Endodermal cell (in vitro differentiated cells): ENCODE data around the gene CACNA1S. TPM values are rescaled to one million over a fixed set of nuclear protein-coding genes. Genes with fewer than 3 reads are reported as not detected.

Experiments used
- DNase-seq: peaks from one replicate; pipeline ENCODE4 v3.0.0-alpha.2; 2017
- H3K27ac ChIP-seq: 2 replicates; pipeline ENCODE4 v1.5.1; 2013; ENCODE audit warnings: mild to moderate bottlenecking, low read depth, low read length, moderate library complexity
- H3K27me3 ChIP-seq: 2 replicates; pipeline ENCODE4 v1.6.1; 2013; ENCODE audit warnings: mild to moderate bottlenecking, low read length, moderate library complexity; ENCODE audit not compliant: insufficient read depth, control insufficient read depth, poor library complexity, severe bottlenecking
- H3K36me3 ChIP-seq: 2 replicates; pipeline ENCODE4 v1.7.0; 2013; ENCODE audit warnings: mild to moderate bottlenecking, low read length, moderate library complexity; ENCODE audit not compliant: control insufficient read depth, insufficient read depth
- H3K4me1 ChIP-seq: one replicate; pipeline ENCODE4 v1.7.0; 2013; ENCODE audit warnings: low read length; ENCODE audit not compliant: control insufficient read depth, insufficient read depth
- H3K4me3 ChIP-seq: 2 replicates; pipeline ENCODE4 v1.5.1; 2013; ENCODE audit warnings: mild to moderate bottlenecking, low read length, moderate library complexity
- H3K9ac ChIP-seq: 2 replicates; pipeline ENCODE4 v1.6.1; 2013; ENCODE audit warnings: mild to moderate bottlenecking, low read length, moderate library complexity; ENCODE audit not compliant: poor library complexity, severe bottlenecking; ENCODE audit errors: extremely low read depth
- H3K9me3 ChIP-seq: 2 replicates; pipeline ENCODE4 v1.6.1; 2013; ENCODE audit warnings: mild to moderate bottlenecking, low read length, moderate library complexity; ENCODE audit not compliant: control insufficient read depth
- H3K27ac Mint-ChIP-seq: 2 replicates; pipeline ENCODE4 v1.8.0; 2020; ENCODE audit warnings: mixed read lengths
- H3K27me3 Mint-ChIP-seq: 2 replicates; pipeline ENCODE4 v1.8.0; 2021; ENCODE audit warnings: mild to moderate bottlenecking, mixed read lengths; ENCODE audit not compliant: insufficient read depth
- H3K36me3 Mint-ChIP-seq: 2 replicates; pipeline ENCODE4 v1.8.0; 2020; ENCODE audit warnings: low read depth, mixed read lengths
- H3K4me1 Mint-ChIP-seq: 2 replicates; pipeline ENCODE4 v1.8.0; 2020; ENCODE audit warnings: mixed read lengths
- H3K4me3 Mint-ChIP-seq: 2 replicates; pipeline ENCODE4 v1.8.0; 2020; ENCODE audit warnings: mild to moderate bottlenecking, moderate library complexity, mixed read lengths
- H3K9me3 Mint-ChIP-seq: 2 replicates; pipeline ENCODE4 v1.8.0; 2020; ENCODE audit warnings: mild to moderate bottlenecking, mixed read lengths
- CTCF ChIP-seq: fragments of 200-600 bp; sonication (generic); conservative IDR thresholded peaks from 2 replicates; pipeline ENCODE4 v1.5.0; 2021; ENCODE audit warnings: antibody characterized with exemption, mild to moderate bottlenecking
- WGBS, 2 experiments: methylation state at CpG; one replicate each; pipeline versions ENCODE4 v1.1.5 to v1.1.7; 2013; ENCODE audit warnings: missing lambda C conversion rate in 2 of 2, mixed read lengths in 1 of 2; ENCODE audit not compliant: insufficient coverage in 1 of 2, insufficient read length in 1 of 2; 5-methylcytosine and 5-hydroxymethylcytosine counted together
- total RNA-seq, 2 donors: library from RNA; stranded (reverse); fragmentation: NEBNext Ultra II Directional in 1 of 2; extraction: Animal tissue kit (Norgen Biotek cat#: 25700) in 1 of 2; gene quantifications; 2 replicates in 1 of 2; 3 replicates in 1 of 2; pipeline ENCODE4 v1.2.1, GENCODE V29; 2021

The CACNA1S gene
- total RNA-seq, 2 donors from 2014 or later = 0.11 to 0.13 TPM

GRCh38 chr1:201105688-201106087 is 6.5 kb downstream of the CACNA1S start:
- DNase-seq = no peak
- Mint-ChIP-seq H3K27me3 (peaks cover 11% of the 10 kb centered on the region), H3K4me3 (no peak overlapping the region), H3K36me3 (no peaks in the 10 kb centered on the region), H3K4me1 (peaks cover 11% of the 10 kb centered on the region), H3K9me3 (no peaks in the 10 kb centered on the region), H3K27ac (no peak overlapping the region)
- Histone ChIP-seq H3K9me3 (no peaks in the 10 kb centered on the region), H3K4me3 (no peak overlapping the region), H3K27ac (no peak overlapping the region), H3K36me3 (no peaks in the 10 kb centered on the region), H3K4me1 (no peaks in the 10 kb centered on the region), H3K27me3 (no peaks in the 10 kb centered on the region), H3K9ac (no peak overlapping the region)
- TF ChIP-seq CTCF = no peak
- 90% methylated on average over 5 of the region's 5 CpGs; no CpG with 5 or more reads in 1 of the 2 experiments for WGBS, 2 experiments

- Histone ChIP-seq H3K27me3 (no peaks in the 10 kb centered on the region), H3K4me3 (no peak overlapping the region), H3K9ac (no peak overlapping the region), H3K36me3 (no peaks in the 10 kb centered on the region), H3K9me3 (no peaks in the 10 kb centered on the region), H3K27ac (no peak overlapping the region), H3K4me1 (no peaks in the 10 kb centered on the region)
- TF ChIP-seq CTCF = no peak
- no peaks in the 10 kb centered on the region for H3K9me3 Mint-ChIP-seq
- H3K27ac Mint-ChIP-seq = no peak overlapping the region
- H3K4me1 Mint-ChIP-seq = peaks cover 11% of the 10 kb centered on the region
- no peak for DNase-seq
- no peak overlapping the region for H3K4me3 Mint-ChIP-seq
- H3K36me3 Mint-ChIP-seq = no peaks in the 10 kb centered on the region
- peaks cover 7% of the 10 kb centered on the region for H3K27me3 Mint-ChIP-seq
- WGBS, 2 experiments = 84% methylated on average over 1 of the region's 1 CpG; no CpG with 5 or more reads in 1 of the 2 experiments
Measured at GRCh38 chr1:201104141-201104540, 8.1 kb downstream of the CACNA1S start.

- WGBS, 2 experiments = 80 to 84% methylated on average over 2 to 9 of the region's 9 CpGs
- DNase-seq = no peak
- Histone ChIP-seq H3K27ac (no peak overlapping the region), H3K4me1 (no peaks in the 10 kb centered on the region), H3K9me3 (no peaks in the 10 kb centered on the region), H3K9ac (no peak overlapping the region), H3K27me3 (no peaks in the 10 kb centered on the region), H3K36me3 (no peaks in the 10 kb centered on the region), H3K4me3 (no peak overlapping the region)
- no peaks in the 10 kb centered on the region for H3K9me3 Mint-ChIP-seq
- no peaks in the 10 kb centered on the region for H3K36me3 Mint-ChIP-seq
- H3K4me3 Mint-ChIP-seq = no peak overlapping the region
- peaks cover 7% of the 10 kb centered on the region for H3K27me3 Mint-ChIP-seq
- no peak overlapping the region for H3K27ac Mint-ChIP-seq
- TF ChIP-seq CTCF = no peak
- peaks cover 8% of the 10 kb centered on the region for H3K4me1 Mint-ChIP-seq
Measured at GRCh38 chr1:201103666-201104065, 8.6 kb downstream of the CACNA1S start.
